Globus pallidus (tissue), 1 donor: ENCODE results near the gene CA4.
"Not testable (repeated sequence)": the region's sequence is repeated elsewhere in the genome, so short reads cannot be mapped to it uniquely, and the experiment has no call there.

Experiments
- DNase-seq: peaks from one replicate; pipeline ENCODE4 v3.0.0-alpha.2; 2015; ENCODE audit warnings: low spot score

CA4 gene

DNA sequence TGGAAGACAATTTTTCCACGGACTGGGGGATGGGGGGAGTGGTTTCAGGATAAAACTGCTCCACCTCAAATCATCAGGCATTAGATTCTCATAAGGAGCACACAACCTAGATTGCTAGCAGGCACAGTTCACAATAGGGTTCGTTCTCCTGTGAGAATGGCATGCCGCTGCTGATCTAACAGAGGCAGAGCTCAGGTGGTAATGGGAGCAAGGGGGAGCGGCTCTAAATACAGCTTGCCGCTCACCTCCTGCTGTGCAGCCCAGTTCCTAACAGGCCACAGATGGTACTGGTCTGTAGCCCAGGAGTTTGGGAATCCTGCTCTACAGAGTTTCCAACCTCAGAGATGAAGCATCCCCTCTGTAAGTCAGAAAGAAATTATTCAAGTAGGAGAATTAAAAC is 27.0 kb downstream of the CA4 start:
- not testable (repeated sequence) for DNase-seq

- not testable (repeated sequence) for DNase-seq
Observed at GRCh38 chr17:60178180-60178579, 28.4 kb downstream of the CA4 start.

- DNase-seq: not testable (repeated sequence)
Observed at GRCh38 chr17:60180380-60180779, 30.6 kb downstream of the CA4 start.

- DNase-seq: not testable (repeated sequence)
Observed at GRCh38 chr17:60186372-60186771, 36.6 kb downstream of the CA4 start.

- not testable (repeated sequence) for DNase-seq
Observed at GRCh38 chr17:60186846-60187745, 37.3 kb downstream of the CA4 start.

DNA sequence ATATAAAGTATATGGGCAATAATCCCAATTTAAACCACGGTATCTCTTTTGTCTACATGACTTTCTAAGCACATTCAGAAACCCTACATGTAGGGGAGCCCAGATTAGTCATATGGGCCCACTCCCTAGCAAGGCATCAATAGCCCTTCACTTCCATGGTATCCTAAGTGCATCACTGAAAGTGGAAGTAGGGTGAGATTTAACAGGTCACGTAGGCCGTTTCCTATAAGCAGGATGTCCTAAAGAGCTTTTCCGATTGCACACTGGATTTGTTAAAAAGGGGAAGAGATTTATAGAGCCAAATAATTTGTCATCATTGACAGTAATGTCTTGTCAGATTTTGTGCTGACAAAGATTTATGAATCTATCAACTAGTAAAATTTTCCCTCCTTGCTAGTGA is 39.0 kb downstream of the CA4 start:
- no peak for DNase-seq

DNA sequence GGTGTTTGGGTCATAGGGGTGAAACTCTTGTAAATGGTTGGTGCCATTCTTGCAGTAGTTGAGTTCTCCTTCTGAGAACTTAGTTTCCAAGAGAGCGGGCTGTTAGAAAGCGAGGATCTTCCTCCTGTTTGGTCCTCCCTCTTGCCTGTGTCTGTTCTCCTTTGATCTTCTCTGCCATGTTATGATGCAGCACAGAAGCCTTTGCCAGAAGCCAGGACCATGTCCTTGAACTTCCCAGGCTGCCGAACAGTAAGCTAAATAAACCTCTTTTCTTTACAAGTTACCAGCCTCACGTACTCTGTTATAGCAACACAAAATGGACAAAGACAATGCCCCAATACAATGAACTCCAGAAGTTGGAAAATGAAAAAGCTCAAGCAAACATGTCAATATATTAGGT is 40.3 kb downstream of the CA4 start:
- not testable (repeated sequence) for DNase-seq

DNA sequence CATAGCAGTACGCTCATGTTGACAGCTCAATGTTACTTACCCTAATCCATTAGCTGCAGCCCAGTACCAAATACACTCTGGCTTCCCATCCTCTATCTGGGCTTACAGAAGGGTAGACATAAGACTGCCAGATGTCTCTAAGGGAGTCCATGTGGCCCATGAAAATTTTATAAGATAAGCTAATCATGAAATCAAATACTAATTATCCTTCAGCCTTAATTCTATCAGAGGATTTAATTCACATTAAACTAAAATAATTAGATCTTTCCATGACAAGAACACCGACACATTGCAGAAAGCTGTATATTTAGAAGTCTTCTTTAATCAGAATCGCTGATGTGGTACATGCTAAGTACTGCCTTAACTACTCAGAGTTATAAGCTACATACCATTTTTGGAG is 43.3 kb downstream of the CA4 start:
- not testable (repeated sequence) for DNase-seq

GRCh38 chr17:60193482-60193881 is 43.7 kb downstream of the CA4 start:
- DNase-seq: no peak

DNA sequence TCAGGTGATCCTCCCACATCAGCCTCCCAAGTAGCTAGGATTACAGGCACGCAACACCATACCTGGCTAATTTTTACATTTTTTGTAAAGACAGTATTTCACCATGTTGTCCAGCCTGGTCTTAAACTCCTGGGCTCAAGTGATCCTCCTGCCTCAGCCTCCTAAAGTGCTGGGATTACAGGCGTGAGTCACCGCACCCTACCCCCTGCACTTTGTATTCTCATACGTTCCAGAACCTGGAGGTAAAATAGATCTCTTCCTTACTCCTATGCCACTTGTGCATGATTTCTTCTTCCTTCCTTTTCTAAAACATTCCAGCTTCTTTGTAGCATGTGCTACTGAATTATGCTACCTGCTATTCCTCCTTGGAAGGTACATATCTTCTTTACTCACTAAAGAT is 44.4 kb downstream of the CA4 start:
- DNase-seq: not testable (repeated sequence)

- DNase-seq: not testable (repeated sequence)
Observed at GRCh38 chr17:60198630-60199029, 48.9 kb downstream of the CA4 start.

DNA sequence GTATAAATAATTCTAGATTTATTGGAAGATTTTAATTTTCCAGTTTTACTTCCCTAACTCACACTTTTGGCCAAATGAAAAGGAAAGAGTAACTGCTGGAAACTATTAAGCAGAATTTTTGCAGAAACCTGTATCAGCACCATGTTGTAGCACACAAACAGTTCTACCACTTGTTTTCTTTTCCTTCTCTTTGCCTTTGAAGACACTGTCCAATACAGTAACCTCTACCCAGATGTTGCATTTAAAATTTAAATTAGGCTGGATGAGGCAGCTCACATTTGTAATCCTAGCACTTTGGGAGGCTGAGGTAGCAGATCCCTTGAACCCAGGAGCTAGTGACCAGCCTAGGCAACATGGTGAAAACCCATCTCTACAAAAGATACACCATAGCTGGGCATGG is 56.0 kb downstream of the CA4 start:
- DNase-seq: not testable (repeated sequence)

- DNase-seq: not testable (repeated sequence)
Observed at GRCh38 chr17:60208302-60208701, 58.5 kb downstream of the CA4 start.
